ENCODE measurements around the gene TFIP11.

GRCh38 chr22:26558248-26558895 is 46.1 kb upstream of the TFIP11 start:
- TF ChIP-seq CTCF (IDR thresholded peaks at IDR 0.05; ENCODE audit: control extremely low read depth in 1 of 3, insufficient read depth in 1 of 3, low read depth in 1 of 3, low read length in 3 of 3) (no peak), ZNF274 (IDR thresholded peaks at IDR 0.05; ENCODE audit: borderline replicate concordance, extremely low read depth, low read length) (no peak), POLR2A (IDR thresholded peaks at IDR 0.05; ENCODE audit: control extremely low read depth in 1 of 2, low read depth in 2 of 2, low read length in 2 of 2) (no peak), YY1 (IDR thresholded peaks at IDR 0.05; ENCODE audit: low read depth, low read length) (no peak), SP2 (IDR thresholded peaks at IDR 0.05; ENCODE audit: low read length) (no peak), CBX5 (IDR thresholded peaks at IDR 0.05; ENCODE audit: low read depth, low read length) (no peak)
